Measurements from ENCODE around the gene FAM199X. TPM values are rescaled to one million over a fixed set of nuclear protein-coding genes. Genes with fewer than 3 reads are reported as not detected.

Gene FAM199X
- total and polyA plus RNA-seq, 2 experiments from 2014 or later = 11.7 to 29.1 TPM

- no peak overlapping the region for H3K27ac ChIP-seq
- H3K36me3 ChIP-seq (replicated peaks; ENCODE audit: insufficient read depth, low read depth) = no peaks in the 10 kb centered on the region
- WGBS (ENCODE audit: low lambda C conversion rate, missing lambda C conversion rate) = 80% methylated on average over 5 of the region's 5 CpGs
- H3K4me1 ChIP-seq (ENCODE audit: insufficient read depth) = no peaks in the 10 kb centered on the region
- no peaks in the 10 kb centered on the region for H3K9me2 ChIP-seq (replicated peaks; ENCODE audit: insufficient read depth)
- H2AFZ ChIP-seq = no peak overlapping the region
- H4K20me1 ChIP-seq (ENCODE audit: insufficient read depth, poor library complexity, severe bottlenecking) = no peaks in the 10 kb centered on the region
- no peaks in the 10 kb centered on the region for H3K79me2 ChIP-seq
- H3K9me3 ChIP-seq (ENCODE audit: low read depth) = no peaks in the 10 kb centered on the region
- H3K27me3 ChIP-seq = no peaks in the 10 kb centered on the region
- DNase-seq (ENCODE audit: low spot score) = no peak
- no peak overlapping the region for H3K4me2 ChIP-seq
- no peak overlapping the region for H3K4me3 ChIP-seq
- TF ChIP-seq EZH2phosphoT487 (IDR thresholded peaks at IDR 0.05; ENCODE audit: low read depth, severe bottlenecking, unreplicated experiment) = no peak
- TF ChIP-seq CTCF (IDR thresholded peaks at IDR 0.05; ENCODE audit: poor library complexity) = no peak
- no peak for TF ChIP-seq EZH2 (IDR thresholded peaks at IDR 0.05; ENCODE audit: borderline replicate concordance)
These were observed 43.4 kb upstream of the FAM199X start for GRCh38 chrX:104122829-104123228.

GRCh38 chrX:104126856-104127255, 39.4 kb upstream of the FAM199X start:
- no peaks in the 10 kb centered on the region for H3K36me3 ChIP-seq (replicated peaks; ENCODE audit: insufficient read depth, low read depth)
- no peaks in the 10 kb centered on the region for H3K27me3 ChIP-seq
- no peak for DNase-seq (ENCODE audit: low spot score)
- WGBS (ENCODE audit: low lambda C conversion rate, missing lambda C conversion rate) = 68% methylated on average over 2 of the region's 2 CpGs
- no peaks in the 10 kb centered on the region for H4K20me1 ChIP-seq (ENCODE audit: insufficient read depth, poor library complexity, severe bottlenecking)
- H3K27ac ChIP-seq = no peak overlapping the region
- no peak overlapping the region for H3K4me2 ChIP-seq
- H3K79me2 ChIP-seq = no peaks in the 10 kb centered on the region
- TF ChIP-seq CTCF (IDR thresholded peaks at IDR 0.05; ENCODE audit: poor library complexity) (no peak), EZH2phosphoT487 (IDR thresholded peaks at IDR 0.05; ENCODE audit: low read depth, severe bottlenecking, unreplicated experiment) (no peak), EZH2 (IDR thresholded peaks at IDR 0.05; ENCODE audit: borderline replicate concordance) (no peak)
- H3K9me3 ChIP-seq (ENCODE audit: low read depth) = no peaks in the 10 kb centered on the region
- H3K9me2 ChIP-seq (replicated peaks; ENCODE audit: insufficient read depth) = no peaks in the 10 kb centered on the region
- no peaks in the 10 kb centered on the region for H3K4me1 ChIP-seq (ENCODE audit: insufficient read depth)
- no peak overlapping the region for H3K4me3 ChIP-seq
- H2AFZ ChIP-seq = no peak overlapping the region

- DNase-seq (ENCODE audit: low spot score) = no peak
- no peak overlapping the region for H3K27ac ChIP-seq
- TF ChIP-seq EZH2phosphoT487 (IDR thresholded peaks at IDR 0.05; ENCODE audit: low read depth, severe bottlenecking, unreplicated experiment) = no peak
- no peak for TF ChIP-seq CTCF (IDR thresholded peaks at IDR 0.05; ENCODE audit: poor library complexity)
- no peak for TF ChIP-seq EZH2 (IDR thresholded peaks at IDR 0.05; ENCODE audit: borderline replicate concordance)
- H3K4me2 ChIP-seq = no peak overlapping the region
- no peaks in the 10 kb centered on the region for H3K27me3 ChIP-seq
- no peaks in the 10 kb centered on the region for H4K20me1 ChIP-seq (ENCODE audit: insufficient read depth, poor library complexity, severe bottlenecking)
- H3K4me3 ChIP-seq = no peak overlapping the region
- H3K4me1 ChIP-seq (ENCODE audit: insufficient read depth) = no peaks in the 10 kb centered on the region
- WGBS (ENCODE audit: low lambda C conversion rate, missing lambda C conversion rate) = 70% methylated on average over 6 of the region's 6 CpGs
- no peak overlapping the region for H2AFZ ChIP-seq
- H3K9me2 ChIP-seq (replicated peaks; ENCODE audit: insufficient read depth) = no peaks in the 10 kb centered on the region
- H3K79me2 ChIP-seq = peaks cover 4% of the 10 kb centered on the region
- H3K36me3 ChIP-seq (replicated peaks; ENCODE audit: insufficient read depth, low read depth) = no peaks in the 10 kb centered on the region
- no peaks in the 10 kb centered on the region for H3K9me3 ChIP-seq (ENCODE audit: low read depth)
These were observed 35.4 kb upstream of the FAM199X start for GRCh38 chrX:104130808-104131207.

Data from hepatocyte (in vitro differentiated cells).